Measurements from ENCODE around the gene VCAM1. TPM values are rescaled to one million over a fixed set of nuclear protein-coding genes. Genes with fewer than 3 reads are reported as not detected.

The VCAM1 gene
- total and polyA plus RNA-seq, 2 of the 4 experiments (the other 2 are of a cell fraction): 10.1 to 21.1 TPM

DNA sequence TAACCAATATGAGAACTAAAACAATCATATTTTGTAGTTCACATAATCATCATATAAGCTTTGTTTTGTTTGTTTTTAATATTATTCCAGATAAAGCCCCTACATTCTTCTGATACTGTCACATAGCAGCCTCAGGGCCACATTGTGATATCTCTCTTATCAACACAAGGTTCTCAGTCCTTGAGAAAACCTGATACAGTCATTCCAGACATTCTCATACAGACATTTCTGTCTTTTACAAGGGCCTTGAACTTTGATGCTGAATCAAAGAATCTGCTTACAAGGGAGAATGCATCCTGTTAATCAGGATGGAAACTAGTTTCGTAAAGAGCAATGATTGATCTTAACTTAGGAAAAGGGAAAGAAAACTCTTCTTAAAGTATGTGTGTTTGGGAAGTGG, 12.7 kb upstream of the VCAM1 start:
- peak overlapping the region; percentile 98 for H3K18ac ChIP-seq (ENCODE audit: low read depth, low read length)
- no peak overlapping the region for H3K23ac ChIP-seq (ENCODE audit: low read depth, low read length)
- H4K8ac ChIP-seq (ENCODE audit: low read depth in 2 of 2, low read length in 2 of 2): peak overlapping the region; percentile 48 to 54; a peak in 3 of 4 replicates
- peak overlapping the region; percentile 60; the same call in 1 of the 2 replicates for H2BK20ac ChIP-seq (ENCODE audit: low read depth, low read length)
- peak overlapping the region; percentile 18 for H3K14ac ChIP-seq (replicated peaks; ENCODE audit: low read depth, low read length)
- H3K9me1 ChIP-seq (ENCODE audit: insufficient read depth, low read length): peaks cover 3% of the 10 kb centered on the region; the same call in 1 of the 2 replicates
- H2AFZ ChIP-seq (replicated peaks; ENCODE audit: low read length, poor library complexity): no peak overlapping the region
- H3K27me3 ChIP-seq (ENCODE audit: control insufficient read depth, insufficient read depth, low read length): no peaks in the 10 kb centered on the region
- TF ChIP-seq, protein P1, sequence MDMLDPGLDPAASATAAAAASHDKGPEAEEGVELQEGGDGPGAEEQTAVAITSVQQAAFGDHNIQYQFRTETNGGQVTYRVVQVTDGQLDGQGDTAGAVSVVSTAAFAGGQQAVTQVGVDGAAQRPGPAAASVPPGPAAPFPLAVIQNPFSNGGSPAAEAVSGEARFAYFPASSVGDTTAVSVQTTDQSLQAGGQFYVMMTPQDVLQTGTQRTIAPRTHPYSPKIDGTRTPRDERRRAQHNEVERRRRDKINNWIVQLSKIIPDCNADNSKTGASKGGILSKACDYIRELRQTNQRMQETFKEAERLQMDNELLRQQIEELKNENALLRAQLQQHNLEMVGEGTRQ (IDR thresholded peaks at IDR 0.05; ENCODE audit: low read depth, low read length): no peak
- H3K4me3 ChIP-seq (ENCODE audit: insufficient read depth, low read depth, low read length): no peak overlapping the region
- no peak overlapping the region for H3K4me2 ChIP-seq (ENCODE audit: low read depth, low read length)
- ATAC-seq (ENCODE audit: low read depth) (no peak), DNase-seq (no peak)
- dilution Hi-C loops (cut with HindIII; ENCODE audit: low sequenced_read_pairs, unreplicated experiment) (no loop called here), intact Hi-C loops (cut with micrococcal nuclease) (loop anchor here (5.0 kb wide), 1 partner anchor 35 kb away; no protein-coding TSS in a partner anchor), in situ Hi-C loops (cut with MboI; ENCODE audit: low sequenced_read_pairs) (no loop called here)
- no CpG with 5 or more reads among the region's 1 CpG for WGBS, 2 experiments (ENCODE audit: extremely low coverage in 2 of 2, insufficient read length in 1 of 2)
- no peaks in the 10 kb centered on the region for H3K79me1 ChIP-seq (ENCODE audit: low read depth in 1 of 2, low read length in 2 of 2)
- peak overlapping the region; percentile 31 for H2BK5ac ChIP-seq (ENCODE audit: low read depth, low read length, poor library complexity, severe bottlenecking)
- H3K4me1 ChIP-seq (ENCODE audit: control insufficient read depth, insufficient read depth, low read length): peaks cover 27% of the 10 kb centered on the region
- H4K20me1 ChIP-seq (ENCODE audit: insufficient read depth, low read length): no peaks in the 10 kb centered on the region
- H3K9me3 ChIP-seq (ENCODE audit: control insufficient read depth, insufficient read depth, low read length): no peaks in the 10 kb centered on the region
- H4K91ac ChIP-seq (ENCODE audit: insufficient read depth, low read depth, low read length): peak overlapping the region; percentile 50; the same call in 1 of the 2 replicates
- peak overlapping the region; percentile 55; the same call in 1 of the 2 replicates for H3K4ac ChIP-seq (ENCODE audit: low read depth, low read length)
- peak overlapping the region; percentile 83; the same call in 1 of the 2 replicates for H4K5ac ChIP-seq (ENCODE audit: low read depth, low read length)
- H2BK15ac ChIP-seq (ENCODE audit: low read depth, low read length): peak overlapping the region; percentile 26; the same call in 1 of the 3 replicates
- no peak overlapping the region; the same call in 1 of the 2 replicates for H3K9ac ChIP-seq (ENCODE audit: low read depth, low read length)
- H2AK5ac ChIP-seq (ENCODE audit: low read depth, low read length): peak overlapping the region; percentile 3; the same call in 1 of the 2 replicates
- no peak overlapping the region for H3K56ac ChIP-seq (ENCODE audit: extremely low read depth, insufficient read depth, low read length)
- BruUV-seq (replicated peaks): no TSS peak
- ChIA-PET CTCF (no interaction called here), POLR2A (ENCODE audit: unreplicated experiment) (no interaction called here)
- no peak overlapping the region for H2AK9ac ChIP-seq (replicated peaks; ENCODE audit: low read depth, low read length, poor library complexity)
- H3K36me3 ChIP-seq (ENCODE audit: control insufficient read depth, insufficient read depth, low read length): no peaks in the 10 kb centered on the region
- H3K27ac ChIP-seq (ENCODE audit: insufficient read depth, low read length): no peak overlapping the region
- peak overlapping the region; percentile 93 for H2BK120ac ChIP-seq (ENCODE audit: low read depth, low read length)

Data from IMR-90 (cell line).